HG03575 (cell line): ENCODE results near the gene CDC6.

Experiments
- ATAC-seq: cut with Tn5 transposase; IDR thresholded peaks from one replicate; pipeline ENCODE4 v1.9.1; 2021; ENCODE audit not compliant: unreplicated experiment, insufficient number of reproducible peaks, low FRiP score; ENCODE audit errors: extremely low read depth

The CDC6 gene

GRCh38 chr17:40347319-40348135 lies 59.8 kb downstream of the CDC6 start:
- no peak for ATAC-seq

- no peak for ATAC-seq
Measured at GRCh38 chr17:40348136-40348504, 60.4 kb downstream of the CDC6 start.

DNA sequence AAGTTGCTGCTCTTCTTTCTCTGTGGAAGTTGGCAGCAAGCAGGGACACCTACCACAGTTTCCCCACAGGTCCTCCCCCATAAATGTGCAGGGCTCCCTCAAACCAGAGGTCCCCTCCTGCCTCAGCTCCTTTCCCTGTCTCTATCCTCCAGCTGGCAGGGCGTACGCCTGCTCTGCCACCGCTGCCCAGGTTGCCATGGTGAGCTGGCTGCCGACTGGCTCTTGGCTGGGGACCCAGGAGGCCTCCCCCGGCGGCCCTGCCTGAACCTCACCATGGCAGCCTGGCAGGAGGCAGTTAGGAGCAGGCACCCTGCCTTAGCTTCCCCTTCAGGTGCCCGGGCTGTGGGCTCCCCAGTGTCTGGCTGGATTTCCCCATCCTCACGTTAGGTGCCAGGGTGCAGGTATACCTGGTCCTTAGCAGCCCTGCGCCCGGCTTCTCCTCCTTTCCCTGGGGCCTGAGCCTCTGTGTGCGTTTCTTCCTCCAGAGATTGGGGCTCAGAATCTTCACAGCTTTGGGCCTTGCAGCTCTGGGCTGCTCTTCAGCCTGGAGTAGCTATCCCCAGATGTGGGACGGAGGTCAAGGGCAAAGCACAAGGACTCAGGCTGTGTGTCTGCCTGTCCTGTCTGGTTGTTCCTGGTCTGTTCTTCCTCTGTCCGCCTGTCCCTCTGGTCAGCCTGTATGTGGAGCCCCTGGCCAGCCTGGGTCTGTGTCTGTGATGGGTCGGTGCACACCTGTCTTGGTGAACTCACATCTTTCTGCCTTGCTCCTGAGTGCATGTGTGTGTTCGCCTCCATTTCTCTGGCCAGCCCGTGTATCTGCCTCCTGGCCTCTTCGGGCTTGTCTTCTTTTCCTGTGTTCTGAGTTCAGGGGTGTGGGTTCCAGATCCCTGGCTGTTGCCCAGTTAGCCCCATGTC lies 61.1 kb downstream of the CDC6 start:
- ATAC-seq: no peak

DNA sequence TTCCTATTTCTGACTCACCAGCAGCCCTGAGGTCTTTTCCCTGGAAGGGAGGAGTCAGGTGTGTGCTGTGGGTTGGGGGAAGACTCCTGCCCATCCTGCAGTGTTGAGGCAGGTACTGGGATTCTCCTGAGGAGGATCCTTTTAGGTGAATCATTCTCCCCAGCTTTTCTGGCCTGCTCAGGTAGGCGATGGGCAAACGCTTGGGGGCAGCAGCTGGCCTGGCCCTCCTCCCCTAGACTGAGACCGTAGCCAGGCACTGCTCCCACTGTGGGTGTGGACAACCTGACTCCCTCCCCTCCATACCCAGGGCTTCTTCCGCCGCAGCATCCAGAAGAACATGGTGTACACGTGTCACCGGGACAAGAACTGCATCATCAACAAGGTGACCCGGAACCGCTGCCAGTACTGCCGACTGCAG lies 61.8 kb downstream of the CDC6 start:
- ATAC-seq: no peak

DNA sequence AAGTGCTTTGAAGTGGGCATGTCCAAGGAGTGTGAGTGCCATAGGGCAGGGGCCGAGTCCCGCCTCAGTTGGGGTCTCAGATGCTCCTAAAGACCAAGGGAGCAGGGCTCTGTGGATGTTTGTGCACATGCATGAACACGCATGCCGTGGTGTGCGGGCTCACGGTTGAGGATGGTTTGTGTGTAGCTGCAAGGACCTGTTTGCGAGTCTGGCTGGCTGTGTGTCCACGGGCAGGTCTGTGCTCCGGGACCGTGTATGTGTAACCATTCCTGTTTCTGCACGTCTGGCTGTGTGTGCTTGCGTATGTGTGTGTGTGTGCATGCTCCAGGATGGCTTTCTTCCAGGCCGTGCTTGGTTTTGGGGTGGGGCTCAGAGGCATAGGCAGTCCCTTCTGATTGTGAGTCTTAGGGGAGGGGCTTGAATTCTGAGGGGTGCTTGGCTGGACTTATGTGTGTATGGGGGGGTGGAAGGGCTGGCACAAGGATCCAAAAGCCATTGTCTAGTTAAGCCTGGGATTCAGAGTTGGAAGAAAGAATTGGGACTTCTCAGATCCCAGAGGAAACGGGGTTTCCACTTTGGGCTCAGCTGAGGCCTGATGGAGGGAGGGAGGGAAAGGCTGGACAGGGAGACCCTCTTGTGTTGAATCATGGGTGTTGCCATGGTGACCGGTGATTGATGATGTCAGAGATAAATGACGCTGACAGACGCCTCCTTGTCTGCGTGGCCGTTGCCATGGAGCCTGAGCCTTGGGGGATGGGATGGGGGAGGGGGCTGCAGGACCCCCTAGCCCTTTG lies 62.4 kb downstream of the CDC6 start:
- no peak for ATAC-seq

- ATAC-seq: no peak
Measured at GRCh38 chr17:40350689-40351358, 63.1 kb downstream of the CDC6 start.

DNA sequence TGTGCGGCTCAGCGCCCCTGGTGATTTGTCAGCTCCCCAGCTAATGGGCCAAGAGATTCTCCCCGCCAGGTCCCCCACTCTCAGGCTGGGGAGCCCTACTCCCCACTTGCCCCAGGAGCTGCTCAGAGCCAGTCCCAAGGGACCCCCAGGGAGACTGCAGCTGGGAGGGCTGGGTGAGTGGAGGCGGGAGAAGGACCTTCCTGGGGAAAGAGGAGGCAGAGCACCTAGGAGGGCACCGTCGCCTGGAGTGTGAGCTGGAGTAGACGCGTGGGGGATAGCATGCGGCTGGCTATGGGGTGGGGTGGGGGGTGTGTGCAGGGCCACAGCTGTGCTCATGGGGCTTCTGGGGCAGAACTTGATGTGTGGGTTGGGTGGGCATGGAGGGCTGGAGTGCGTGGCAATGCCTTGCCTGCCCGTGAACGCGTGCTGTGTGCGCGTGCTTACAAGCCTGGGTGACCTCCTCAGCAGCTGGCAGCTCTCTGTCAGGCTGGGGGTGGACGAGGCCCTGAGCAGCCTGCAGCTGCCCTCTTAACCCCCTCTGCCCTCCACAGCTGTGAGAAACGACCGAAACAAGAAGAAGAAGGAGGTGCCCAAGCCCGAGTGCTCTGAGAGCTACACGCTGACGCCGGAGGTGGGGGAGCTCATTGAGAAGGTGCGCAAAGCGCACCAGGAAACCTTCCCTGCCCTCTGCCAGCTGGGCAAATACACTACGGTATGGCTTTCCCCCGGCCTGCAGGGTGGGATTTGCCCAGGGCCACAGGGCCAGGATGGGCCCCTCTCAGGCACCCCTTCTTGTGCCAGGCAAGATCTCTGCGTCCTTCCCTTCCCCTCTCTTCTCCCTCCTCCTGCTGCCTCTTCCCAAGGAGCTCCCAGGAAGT lies 63.9 kb downstream of the CDC6 start:
- ATAC-seq: no peak

- ATAC-seq: no peak
Measured at GRCh38 chr17:40352237-40352778, 64.6 kb downstream of the CDC6 start.

- no peak for ATAC-seq
Measured at GRCh38 chr17:40352779-40353394, 65.2 kb downstream of the CDC6 start.
